ENCODE results near the gene DEGS1.
A peak's percentile ranks its signal among the peaks of the same experiment; 100 is the strongest.
"Not testable (repeated sequence)": the region's sequence is repeated elsewhere in the genome, so short reads cannot be mapped to it uniquely, and the experiment has no call there.

The DEGS1 gene

GRCh38 chr1:224180783-224181452, 2.1 kb upstream of the DEGS1 start:
- no peak for DNase-seq (ENCODE audit: low spot score)

DNA sequence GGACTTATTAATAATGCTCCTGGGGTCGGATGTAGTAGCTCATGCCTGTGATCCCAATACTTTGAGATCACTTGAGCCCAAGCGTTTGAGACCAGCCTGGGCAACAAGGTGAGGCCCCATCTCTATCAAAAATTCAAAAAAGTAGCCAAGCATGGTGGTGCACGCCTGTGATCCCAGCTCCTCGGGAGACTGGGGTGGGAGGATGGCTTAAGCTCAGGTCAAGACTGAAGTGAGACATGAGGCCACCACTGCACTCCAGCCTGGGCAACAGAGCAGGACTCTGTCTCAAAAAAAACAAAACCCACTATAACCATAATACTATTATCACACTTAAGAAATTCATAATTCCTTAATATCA, 1.6 kb upstream of the DEGS1 start:
- DNase-seq (ENCODE audit: low spot score) = no peak

DNA sequence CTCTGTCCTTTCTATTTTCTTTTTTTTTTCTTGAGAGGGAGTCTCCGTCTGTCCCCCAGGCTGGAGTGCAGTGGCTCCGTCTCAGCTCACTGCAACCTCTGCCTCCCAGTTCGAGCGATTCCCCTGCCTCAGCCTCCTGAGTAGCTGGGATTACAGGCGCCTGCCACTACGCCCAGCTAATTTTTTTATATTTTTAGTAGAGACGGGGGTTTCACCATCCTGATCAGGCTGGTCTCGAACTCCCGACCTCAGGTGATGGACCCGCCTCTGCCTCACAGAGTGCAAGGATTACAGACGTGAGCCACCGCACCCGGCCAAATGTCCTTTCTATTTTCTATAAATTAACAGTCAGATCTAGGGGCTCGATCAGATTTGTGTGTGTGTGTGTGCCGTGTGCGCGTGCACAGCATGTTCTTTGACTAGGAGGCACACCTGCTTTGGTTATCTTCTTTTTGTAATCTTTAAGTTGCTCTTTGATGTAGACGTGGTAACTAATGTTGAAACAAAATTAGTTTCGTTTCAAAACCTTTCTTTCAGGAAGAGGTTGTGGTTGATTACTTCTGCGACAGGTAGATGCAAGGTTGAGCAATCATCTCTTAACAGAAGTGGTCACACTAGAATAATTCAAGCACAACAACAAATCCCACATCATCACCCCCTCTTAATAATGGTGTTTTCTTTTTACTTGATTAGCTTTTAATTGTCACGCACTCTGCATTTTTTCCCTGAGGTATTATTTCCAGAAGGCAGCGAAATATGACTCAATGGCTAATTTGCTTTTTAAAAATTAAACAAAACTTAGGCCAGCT, 779 bp upstream of the DEGS1 start:
- peak; percentile 75 for DNase-seq (ENCODE audit: low spot score)

GRCh38 chr1:224183591-224184312, 712 bp downstream of the DEGS1 start:
- DNase-seq (ENCODE audit: low spot score) = peak; percentile 55

DNA sequence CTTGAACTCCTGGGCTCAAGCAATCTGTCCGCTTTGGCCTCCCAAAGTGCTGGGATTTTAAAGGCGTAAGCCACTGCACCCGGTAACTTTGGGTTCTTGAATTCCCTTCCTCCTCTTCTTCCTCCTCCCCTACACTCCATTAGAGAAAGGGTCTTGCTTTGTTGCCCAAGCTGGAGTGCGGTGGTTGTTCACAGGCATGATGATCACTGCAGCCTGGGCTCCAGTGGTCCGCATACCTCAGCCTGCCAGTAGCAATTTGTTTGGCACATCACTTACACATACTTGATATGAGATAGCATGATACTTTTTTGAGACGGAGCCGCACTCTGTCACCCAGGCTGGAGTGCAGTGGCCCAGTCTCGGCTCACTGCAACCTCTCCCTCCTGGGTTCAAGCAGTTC, 2.2 kb downstream of the DEGS1 start:
- no peak for DNase-seq (ENCODE audit: low spot score)

DNA sequence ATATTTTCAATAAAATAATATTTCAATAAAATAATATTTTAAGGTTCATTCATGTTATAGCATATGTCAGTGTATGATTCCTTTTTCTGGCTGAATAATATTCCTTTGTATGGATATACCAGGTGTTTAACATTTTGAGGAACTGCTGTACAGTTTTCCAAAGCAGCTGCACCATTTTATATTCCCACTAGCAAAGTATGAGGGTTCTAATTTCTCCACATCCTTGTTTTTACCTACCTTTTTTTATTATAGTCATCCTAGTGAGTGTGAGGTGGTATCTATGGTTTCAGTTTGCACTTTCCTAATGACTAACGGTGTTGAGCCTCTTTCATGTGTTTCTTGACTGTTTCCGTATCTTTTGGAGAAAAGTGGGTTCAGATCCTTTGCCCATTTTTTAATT, 5.2 kb downstream of the DEGS1 start:
- no peak for DNase-seq (ENCODE audit: low spot score)

- DNase-seq (ENCODE audit: low spot score) = no peak
Measured at GRCh38 chr1:224189561-224189960, 6.5 kb downstream of the DEGS1 start.

GRCh38 chr1:224192082-224192788, 9.2 kb downstream of the DEGS1 start:
- no peak for DNase-seq (ENCODE audit: low spot score)

GRCh38 chr1:224193319-224193966, 10.4 kb downstream of the DEGS1 start:
- DNase-seq (ENCODE audit: low spot score) = no peak

GRCh38 chr1:224196813-224197600, 14.0 kb downstream of the DEGS1 start:
- DNase-seq (ENCODE audit: low spot score) = no peak

DNA sequence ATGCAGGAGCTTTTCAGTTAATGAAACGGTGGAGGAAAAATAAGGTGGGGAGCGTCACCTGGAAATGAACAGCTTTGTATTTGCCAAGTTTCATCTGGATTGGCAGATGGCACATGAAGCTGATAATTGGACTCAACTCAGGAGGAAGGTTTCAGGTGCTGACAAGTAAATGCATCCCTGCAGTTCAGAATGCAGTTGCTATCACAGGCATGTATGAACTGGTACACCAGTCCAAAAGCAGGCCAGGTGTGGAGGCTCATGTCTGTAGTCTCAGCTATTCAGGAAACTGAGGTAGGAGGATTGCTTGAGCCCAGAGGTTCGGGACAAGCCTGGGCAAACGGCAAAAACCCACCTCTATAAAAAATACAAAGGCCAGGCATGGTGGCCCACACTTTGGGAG, 15.5 kb downstream of the DEGS1 start:
- no peak for DNase-seq (ENCODE audit: low spot score)

- no peak for DNase-seq (ENCODE audit: low spot score)
Measured at GRCh38 chr1:224199679-224200078, 16.6 kb downstream of the DEGS1 start.

GRCh38 chr1:224201383-224201782, 18.3 kb downstream of the DEGS1 start:
- DNase-seq (ENCODE audit: low spot score) = no peak

- no peak for DNase-seq (ENCODE audit: low spot score)
Measured at GRCh38 chr1:224201853-224202252, 18.8 kb downstream of the DEGS1 start.

DNA sequence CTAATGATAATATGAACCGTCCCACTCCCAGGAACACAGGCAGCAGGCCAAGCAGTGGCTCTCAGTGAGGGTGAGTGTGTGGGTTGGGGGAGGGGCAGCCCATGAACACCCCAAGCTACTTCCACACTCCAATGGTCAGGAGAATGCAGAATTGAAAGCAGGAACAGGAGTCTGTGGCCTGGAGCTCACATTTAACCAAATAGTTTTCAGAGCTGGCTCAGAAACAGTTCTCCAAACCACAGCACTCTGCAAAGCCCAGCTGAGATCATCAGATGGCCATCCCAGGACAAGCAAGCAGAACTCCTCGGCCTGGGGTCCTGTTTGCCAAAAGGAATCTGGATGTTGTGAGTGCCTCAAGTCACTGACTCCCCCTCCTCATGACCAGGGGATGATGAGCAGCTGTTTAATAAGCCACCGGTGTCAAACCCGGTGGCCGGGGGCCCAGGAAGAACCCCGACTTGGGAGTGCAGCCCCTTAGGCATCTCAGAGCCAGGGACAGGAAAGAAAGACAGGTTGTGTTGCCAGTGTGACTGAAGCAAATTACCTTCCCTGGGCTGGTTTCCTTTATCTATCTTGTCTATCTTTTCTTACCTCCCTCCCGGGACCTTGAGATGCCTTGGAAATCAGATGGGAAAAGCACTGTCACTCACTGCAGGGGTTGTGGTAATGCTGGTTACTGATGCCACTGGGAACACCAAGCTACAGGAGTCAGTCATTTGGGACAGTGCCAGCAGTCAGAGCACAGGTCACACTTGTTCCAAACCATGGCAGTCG, 20.4 kb downstream of the DEGS1 start:
- no peak for DNase-seq (ENCODE audit: low spot score)

- peak; percentile 41 for DNase-seq (ENCODE audit: low spot score)
Measured at GRCh38 chr1:224205438-224205840, 22.4 kb downstream of the DEGS1 start.

GRCh38 chr1:224205931-224206538, 23.0 kb downstream of the DEGS1 start:
- not testable (repeated sequence) for DNase-seq (ENCODE audit: low spot score)

DNA sequence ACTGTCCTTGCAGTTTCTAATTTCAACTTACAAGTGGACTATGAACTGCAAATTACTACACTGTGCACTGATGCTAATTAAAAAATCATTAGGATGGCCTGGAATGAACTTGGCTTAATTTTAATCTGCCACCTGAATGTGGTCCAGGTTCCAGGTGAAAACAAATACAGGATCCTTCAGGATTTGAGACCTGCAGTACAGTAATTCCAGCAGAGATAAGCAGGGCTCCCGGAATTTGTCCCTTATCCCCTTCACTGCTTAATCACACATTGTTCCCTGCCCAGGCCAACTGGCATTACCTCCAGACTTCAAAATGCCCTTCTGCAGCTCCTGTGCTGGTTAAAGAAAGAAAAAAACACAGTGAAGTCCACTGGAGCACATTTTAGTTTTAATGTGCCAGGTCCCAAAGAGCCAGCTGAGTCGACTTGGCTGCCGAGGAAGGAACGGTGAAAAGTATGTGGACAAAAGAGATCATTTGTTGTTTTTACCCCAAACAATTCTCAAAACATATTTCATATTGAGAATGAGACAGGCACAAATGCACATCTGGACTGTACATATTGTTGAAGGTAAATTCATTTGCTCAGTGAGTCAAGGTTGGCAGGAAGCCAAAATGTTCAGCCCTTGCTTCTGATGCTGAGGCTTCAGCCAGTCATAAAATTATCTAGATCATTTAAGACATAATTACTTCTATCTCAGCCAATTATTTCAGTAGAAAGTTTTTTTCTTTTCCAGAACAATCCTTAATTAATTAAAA, 28.3 kb downstream of the DEGS1 start:
- peak; percentile 11 for DNase-seq (ENCODE audit: low spot score)

- no peak for DNase-seq (ENCODE audit: low spot score)
Measured at GRCh38 chr1:224212618-224213061, 29.6 kb downstream of the DEGS1 start.

Measured in CD4-positive, alpha-beta T cell treated with Interleukin-2 at 100 ng/mL for 4 hours (primary cell).